OCI-LY7 (cell line): ENCODE results near the gene MAPRE2. TPM values are rescaled to one million over a fixed set of nuclear protein-coding genes. Genes with fewer than 3 reads are reported as not detected.

Experiments
- BruUV-seq: library from RNA; stranded (reverse); fragments of 400-500 nt; replicated peaks from 2 replicates; lab custom pipeline; 2021; lab: Mats Ljungman, UMichigan
- CTCF ChIA-PET: fragments of 300-600 bp; sonication (Branson Sonifier 250); formaldehyde crosslinking; loops from one replicate; lab custom pipeline; 2022; ENCODE audit warnings: antibody characterized with exemption; ENCODE audit not compliant: unreplicated experiment; lab: Charles Lee
- POLR2A ChIA-PET: fragments of 300-600 bp; sonication (Branson Sonifier 250); formaldehyde crosslinking; loops from one replicate; lab custom pipeline; 2022; ENCODE audit warnings: antibody characterized with exemption; lab: Charles Lee
- DNase-seq: peaks from one replicate; pipeline ENCODE4 v3.0.0-alpha.2; 2015; ENCODE audit warnings: low spot score
- H2AFZ ChIP-seq: fragments of 200-600 bp; sonication (generic), shearing (Covaris generic); 2 replicates; pipeline ENCODE4 v1.6.1; 2014; ENCODE audit warnings: mild to moderate bottlenecking, antibody characterized with exemption, low read length, moderate library complexity
- H3K27ac ChIP-seq: fragments of 200-600 bp; sonication (generic); 2 replicates; pipeline ENCODE4 v1.5.1; 2014; ENCODE audit warnings: mixed run types, low read depth, mild to moderate bottlenecking, moderate library complexity, low read length, inconsistent platforms; ENCODE audit not compliant: poor library complexity, severe bottlenecking
- H3K36me3 ChIP-seq: fragments of 200-600 bp; sonication (generic); 2 replicates; pipeline ENCODE4 v1.6.1; 2014; ENCODE audit warnings: mild to moderate bottlenecking, antibody characterized with exemption, low read length, moderate library complexity, mixed read lengths; ENCODE audit not compliant: insufficient read depth
- H3K4me1 ChIP-seq: fragments of 200-600 bp; sonication (generic); 2 replicates; pipeline ENCODE4 v1.5.1; 2014; ENCODE audit warnings: mild to moderate bottlenecking, low read length; ENCODE audit not compliant: insufficient read depth, poor library complexity, severe bottlenecking
- H3K4me2 ChIP-seq: fragments of 200-600 bp; sonication (generic); 2 replicates; pipeline ENCODE4 v1.6.1; 2014; ENCODE audit warnings: mild to moderate bottlenecking, low read length
- H3K4me3 ChIP-seq: fragments of 200-600 bp; sonication (generic); 2 replicates; pipeline ENCODE4 v1.5.1; 2014; ENCODE audit warnings: mild to moderate bottlenecking, low read depth, low read length; ENCODE audit not compliant: poor library complexity, severe bottlenecking
- H3K79me2 ChIP-seq: fragments of 200-600 bp; sonication (generic); 2 replicates; pipeline ENCODE4 v1.6.1; 2016; ENCODE audit warnings: low read depth, mild to moderate bottlenecking, low read length, moderate library complexity, mixed read lengths; ENCODE audit not compliant: insufficient read depth
- H3K9me2 ChIP-seq: fragments of 200-600 bp; sonication (generic); 2 replicates; pipeline ENCODE4 v1.6.1; 2016; ENCODE audit warnings: mild to moderate bottlenecking, low read length, mixed read lengths; ENCODE audit not compliant: insufficient read depth
- H3K9me3 ChIP-seq: fragments of 200-600 bp; sonication (generic); 2 replicates; pipeline ENCODE4 v1.6.1; 2014; ENCODE audit warnings: mild to moderate bottlenecking, mixed run types, low read length, mixed read lengths
- H4K20me1 ChIP-seq: fragments of 200-600 bp; sonication (generic); 2 replicates; pipeline ENCODE4 v1.6.1; 2014; ENCODE audit warnings: mild to moderate bottlenecking, antibody characterized with exemption, low read length, moderate library complexity, mixed read lengths; ENCODE audit not compliant: insufficient read depth
- CTCF ChIP-seq: fragments of 200-600 bp; sonication (generic); conservative IDR thresholded peaks from 2 replicates; pipeline ENCODE4 v1.5.1; 2014; ENCODE audit warnings: mild to moderate bottlenecking, antibody characterized with exemption, low read length, moderate library complexity, mixed read lengths
- EZH2phosphoT487 ChIP-seq: fragments of 200-600 bp; sonication (generic); IDR thresholded peaks from 2 replicates; pipeline ENCODE4 v1.6.1; 2018; ENCODE audit warnings: low read depth, borderline replicate concordance, mild to moderate bottlenecking, mixed run types, antibody characterized with exemption, low read length, moderate library complexity, mixed read lengths
- intact Hi-C: fragments of 100-400 bp; cut with micrococcal nuclease; formaldehyde crosslinking; loops from one replicate; pipeline ENCODE4 v1.10.0; 2022; ENCODE audit not compliant: unreplicated experiment
- total RNA-seq, 2 experiments: library from RNA; depleted of rRNA in 1 of 2; stranded (reverse); fragments of >200 nt in 1 of 2; shearing (Covaris generic) in 1 of 2; gene quantifications; 2 replicates each; pipeline ENCODE4 v1.2.3, GENCODE V29; 2014 to 2022

Gene MAPRE2
- total RNA-seq, 2 experiments from 2014 or later, result 17.1 to 35.2 TPM

GRCh38 chr18:35134190-35134730, 93.0 kb downstream of the MAPRE2 start:
- Histone ChIP-seq H3K79me2 (no peaks in the 10 kb centered on the region), H3K4me1 (peaks cover 4% of the 10 kb centered on the region), H3K36me3 (peaks cover 7% of the 10 kb centered on the region; the same call in 1 of the 2 replicates), H3K9me3 (no peaks in the 10 kb centered on the region), H3K27ac (no peak overlapping the region), H4K20me1 (no peaks in the 10 kb centered on the region), H3K4me3 (no peak overlapping the region), H3K4me2 (no peak overlapping the region), H3K9me2 (no peaks in the 10 kb centered on the region), H2AFZ (no peak overlapping the region)
- no TSS peak for BruUV-seq
- intact Hi-C loops, result no loop called here
- TF ChIP-seq EZH2phosphoT487, result no peak
- no peak for TF ChIP-seq CTCF
- no peak for DNase-seq
- ChIA-PET CTCF (no interaction called here), POLR2A (interaction anchor here (1.4 kb wide), 1 partner anchor 8 kb away, joined by 4 read pairs; no protein-coding TSS in a partner anchor)

GRCh38 chr18:35134791-35135531, 93.7 kb downstream of the MAPRE2 start:
- no peak for TF ChIP-seq CTCF
- no peak for TF ChIP-seq EZH2phosphoT487
- no peak overlapping the region for H3K4me2 ChIP-seq
- H3K9me2 ChIP-seq, result no peaks in the 10 kb centered on the region
- DNase-seq, result no peak
- intact Hi-C loops, result no loop called here
- POLR2A ChIA-PET, result interaction anchor here (1.4 kb wide), 1 partner anchor 9 kb away, joined by 4 read pairs; no protein-coding TSS in a partner anchor
- H3K36me3 ChIP-seq, result peaks cover 7% of the 10 kb centered on the region
- no peak overlapping the region for H3K4me3 ChIP-seq
- BruUV-seq, result no TSS peak
- H3K9me3 ChIP-seq, result no peaks in the 10 kb centered on the region
- CTCF ChIA-PET, result no interaction called here
- no peak overlapping the region for H2AFZ ChIP-seq
- no peaks in the 10 kb centered on the region for H4K20me1 ChIP-seq
- H3K27ac ChIP-seq, result no peak overlapping the region
- H3K79me2 ChIP-seq, result no peaks in the 10 kb centered on the region
- peaks cover 3% of the 10 kb centered on the region for H3K4me1 ChIP-seq

- Histone ChIP-seq H2AFZ (no peak overlapping the region), H3K9me2 (no peaks in the 10 kb centered on the region), H3K27ac (no peak overlapping the region), H3K4me2 (no peak overlapping the region), H3K4me3 (no peak overlapping the region), H3K36me3 (peaks cover 7% of the 10 kb centered on the region), H4K20me1 (no peaks in the 10 kb centered on the region), H3K4me1 (peaks cover 10% of the 10 kb centered on the region), H3K79me2 (no peaks in the 10 kb centered on the region), H3K9me3 (no peaks in the 10 kb centered on the region)
- TF ChIP-seq CTCF, result no peak
- TF ChIP-seq EZH2phosphoT487, result no peak
- POLR2A ChIA-PET, result no interaction called here
- no TSS peak for BruUV-seq
- intact Hi-C loops, result no loop called here
- CTCF ChIA-PET, result interaction anchor here (0.6 to 0.9 kb wide), 2 partner anchors 11 to 17 kb away, joined by 3 read pairs; no protein-coding TSS in a partner anchor
- DNase-seq, result no peak
These were observed 95.0 kb downstream of the MAPRE2 start for GRCh38 chr18:35136248-35136647.
